ENCODE results near the gene TSNAXIP1.

The TSNAXIP1 gene

GRCh38 chr16:67833415-67834241 is 26.9 kb downstream of the TSNAXIP1 start (continued):
- no peak for TF ChIP-seq ZNF138 (tag by site-specific recombination; IDR thresholded peaks at IDR 0.05; ENCODE audit: borderline replicate concordance)
- TF ChIP-seq AEBP2 (tag by site-specific recombination; IDR thresholded peaks at IDR 0.05; ENCODE audit: borderline replicate concordance), result no peak
- no peak for TF ChIP-seq ZFP3 (tag by site-specific recombination; IDR thresholded peaks at IDR 0.05; ENCODE audit: low read depth)
- TF ChIP-seq HOXA7 (CRISPR knock-in tag; IDR thresholded peaks at IDR 0.05; ENCODE audit: borderline replicate concordance), result no peak
- no peak for TF ChIP-seq ZNF792 (tag by site-specific recombination; IDR thresholded peaks at IDR 0.05)
- TF ChIP-seq ZNF311 (tag by site-specific recombination; IDR thresholded peaks at IDR 0.05; ENCODE audit: borderline replicate concordance), result no peak
- no peak for TF ChIP-seq ZNF274 (IDR thresholded peaks at IDR 0.05; ENCODE audit: low read length)
- no peak for TF ChIP-seq ZNF274 (tag by site-specific recombination; IDR thresholded peaks at IDR 0.05; ENCODE audit: borderline replicate concordance)
- TF ChIP-seq ZNF398 (tag by site-specific recombination; IDR thresholded peaks at IDR 0.05), result peak; percentile 80
- TF ChIP-seq ZNF561 (tag by site-specific recombination; IDR thresholded peaks at IDR 0.05; ENCODE audit: borderline replicate concordance), result peak; percentile 27; the same call in 1 of the 2 replicates
- no peak for TF ChIP-seq ZNF140 (tag by site-specific recombination; IDR thresholded peaks at IDR 0.05)
- TF ChIP-seq GFI1B (tag by site-specific recombination; IDR thresholded peaks at IDR 0.05), result no peak
- TF ChIP-seq BCL6B (tag by site-specific recombination; IDR thresholded peaks at IDR 0.05), result no peak
- TF ChIP-seq ZFP37 (tag by site-specific recombination; IDR thresholded peaks at IDR 0.05), result no peak
- TF ChIP-seq SALL2 (tag by site-specific recombination; IDR thresholded peaks at IDR 0.05; ENCODE audit: borderline replicate concordance), result no peak
- TF ChIP-seq ZNF544 (tag by site-specific recombination; IDR thresholded peaks at IDR 0.05), result no peak
- TF ChIP-seq ZNF529 (tag by site-specific recombination; IDR thresholded peaks at IDR 0.05; ENCODE audit: insufficient replicate concordance), result no peak
- TF ChIP-seq ZNF580 (tag by site-specific recombination; IDR thresholded peaks at IDR 0.05), result no peak
- no peak for TF ChIP-seq ZNF510 (tag by site-specific recombination; IDR thresholded peaks at IDR 0.05; ENCODE audit: insufficient replicate concordance)
- TF ChIP-seq YY2 (tag by site-specific recombination; IDR thresholded peaks at IDR 0.05), result peak; percentile 91
- no peak for TF ChIP-seq ZNF302 (tag by site-specific recombination; IDR thresholded peaks at IDR 0.05; ENCODE audit: low read depth)
- TF ChIP-seq SCRT2 (tag by site-specific recombination; IDR thresholded peaks at IDR 0.05), result no peak
- no peak for TF ChIP-seq ZNF169 (tag by site-specific recombination; IDR thresholded peaks at IDR 0.05)
- TF ChIP-seq ZNF791 (tag by site-specific recombination; IDR thresholded peaks at IDR 0.05), result no peak
- no peak; the same call in 1 of the 2 replicates for TF ChIP-seq CTCF (tag by site-specific recombination; IDR thresholded peaks at IDR 0.05)
- no peak for TF ChIP-seq ZNF596 (tag by site-specific recombination; IDR thresholded peaks at IDR 0.05)
- no peak for TF ChIP-seq ZNF174 (tag by site-specific recombination; IDR thresholded peaks at IDR 0.05)
- peak; percentile 38; the same call in 1 of the 2 replicates for TF ChIP-seq ZNF10 (tag by site-specific recombination; IDR thresholded peaks at IDR 0.05)
- peak; percentile 49; the same call in 1 of the 2 replicates for TF ChIP-seq ZNF2 (tag by site-specific recombination; IDR thresholded peaks at IDR 0.05)
- no peak for TF ChIP-seq ZBTB8A (tag by site-specific recombination; IDR thresholded peaks at IDR 0.05)

Measured in HEK293 (cell line).